ENCODE measurements around the gene SLAMF7. TPM values are rescaled to one million over a fixed set of nuclear protein-coding genes. Genes with fewer than 3 reads are reported as not detected.
"Not testable (repeated sequence)": the region's sequence is repeated elsewhere in the genome, so short reads cannot be mapped to it uniquely, and the experiment has no call there.

SLAMF7 gene
- total RNA-seq, 1 experiment from 2014 or later = not detected

GRCh38 chr1:160720356-160721085, 18.5 kb upstream of the SLAMF7 start:
- no peak for DNase-seq (ENCODE audit: low read depth)

GRCh38 chr1:160721473-160721872, 17.6 kb upstream of the SLAMF7 start:
- DNase-seq (ENCODE audit: low read depth) = no peak

- DNase-seq (ENCODE audit: low read depth) = no peak
Observed at GRCh38 chr1:160722726-160723125, 16.3 kb upstream of the SLAMF7 start.

DNA sequence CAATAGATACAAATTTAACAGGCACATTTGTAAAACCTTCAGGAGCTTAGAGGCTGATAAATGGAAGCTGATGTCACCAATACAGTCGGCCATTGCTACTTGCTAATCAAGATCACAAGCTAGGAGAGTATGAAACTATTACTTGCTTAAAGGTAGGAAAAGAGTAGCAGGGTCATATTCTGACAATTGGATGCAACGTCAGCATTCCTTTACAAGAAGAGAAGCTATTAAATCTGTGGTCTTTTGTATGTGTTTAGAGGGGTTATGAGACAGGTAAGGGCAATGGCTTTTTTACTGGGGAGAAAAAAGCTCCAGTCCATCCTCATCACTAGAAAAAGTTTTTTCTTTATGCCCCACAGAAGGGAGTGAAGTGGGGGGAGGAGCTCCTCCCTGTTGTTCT, 15.7 kb upstream of the SLAMF7 start:
- no peak for DNase-seq (ENCODE audit: low read depth)

DNA sequence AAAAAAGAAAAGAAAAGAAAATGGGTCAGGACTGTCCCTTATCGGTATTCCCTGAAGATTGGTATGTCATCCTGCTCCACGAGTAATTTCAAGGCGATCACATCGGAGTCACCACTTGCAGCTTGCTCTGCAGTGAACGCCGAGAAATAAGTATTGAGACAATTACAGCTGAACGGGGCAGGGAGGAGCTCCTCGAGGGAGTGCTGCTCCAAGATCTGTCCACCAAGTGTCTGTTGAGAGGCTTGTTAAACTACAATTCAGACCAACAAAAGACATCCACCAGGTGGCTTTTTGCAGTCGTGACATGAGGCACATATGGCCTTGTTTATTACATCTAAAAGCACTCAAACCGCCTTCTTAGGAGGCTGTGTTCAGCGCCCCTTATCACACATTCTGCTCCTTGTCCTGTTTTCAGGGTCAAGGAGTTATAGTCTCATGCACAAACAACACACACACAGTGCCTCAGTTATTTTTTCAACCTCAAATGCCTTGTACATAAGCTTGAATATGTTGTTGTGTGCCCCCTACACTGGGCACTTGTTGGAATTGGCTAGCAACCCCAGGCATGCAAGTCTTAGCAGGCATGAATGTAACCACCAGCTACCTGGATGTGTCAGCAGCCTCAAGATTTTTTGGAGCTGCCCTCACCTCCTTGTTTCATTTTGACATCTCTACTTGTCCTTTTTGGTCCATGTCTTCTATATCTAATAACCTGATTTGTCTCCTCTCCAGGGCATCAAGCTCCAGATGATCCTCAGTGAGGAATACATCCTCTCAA, 14.4 kb upstream of the SLAMF7 start:
- no peak for DNase-seq (ENCODE audit: low read depth)

DNA sequence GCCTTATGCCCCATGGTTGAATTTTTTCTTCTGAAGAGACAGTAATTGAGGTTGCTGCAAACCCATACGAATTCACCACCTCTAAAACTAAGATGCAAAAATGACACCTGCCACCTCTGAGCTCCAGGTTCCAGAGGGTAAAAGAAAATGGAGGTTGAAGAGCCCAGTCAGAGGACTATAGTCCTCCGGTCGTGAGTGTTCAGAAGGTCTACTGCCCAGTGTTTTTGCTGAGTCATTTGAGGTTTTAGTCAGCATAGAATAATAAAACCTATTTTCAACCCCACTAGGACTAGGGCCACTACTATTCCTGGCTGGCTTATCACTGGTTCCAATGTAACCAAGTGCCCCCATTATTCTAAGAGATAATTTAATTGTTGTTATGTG, 12.9 kb upstream of the SLAMF7 start:
- peak; percentile 17 for DNase-seq (ENCODE audit: low read depth)

DNA sequence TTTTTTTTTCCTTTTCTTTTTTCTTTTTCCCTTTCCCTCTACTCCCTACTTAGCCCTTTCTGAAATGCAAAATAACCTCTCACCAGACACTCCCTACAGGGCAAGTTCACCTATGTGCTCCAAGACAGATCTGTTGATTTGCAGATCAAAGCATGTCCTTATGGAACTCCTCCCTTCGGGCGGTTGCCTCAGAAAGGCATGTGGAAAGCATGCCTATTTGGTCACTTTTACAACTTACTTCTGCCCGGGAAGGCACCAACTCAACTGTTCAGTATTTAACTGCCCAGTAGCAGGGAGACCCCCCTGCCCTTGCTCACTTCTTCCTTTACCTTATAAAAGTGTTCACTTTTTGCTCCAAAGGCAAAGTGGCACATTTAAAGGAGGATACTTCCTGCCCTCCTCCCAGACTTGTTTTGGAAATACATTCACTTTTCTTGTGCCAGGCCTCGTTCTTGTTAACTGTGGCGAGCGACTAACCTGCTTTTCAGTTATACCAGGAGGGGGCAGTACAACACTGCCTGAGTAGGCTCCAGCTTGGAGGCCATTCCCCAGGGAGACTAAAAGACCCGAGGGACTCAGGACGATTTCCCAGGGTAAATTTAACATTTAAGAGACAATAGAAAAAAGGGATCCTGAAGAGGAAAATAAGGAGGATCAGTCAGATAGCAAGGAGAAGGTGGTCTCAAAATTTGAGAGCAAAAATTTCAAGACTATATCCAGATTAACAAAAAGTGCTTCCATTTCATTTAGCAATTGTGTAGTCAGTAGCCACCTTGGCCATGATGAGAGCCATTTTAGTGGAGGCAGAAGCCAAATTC, 12.3 kb upstream of the SLAMF7 start:
- peak; percentile 58 for DNase-seq (ENCODE audit: low read depth)

DNA sequence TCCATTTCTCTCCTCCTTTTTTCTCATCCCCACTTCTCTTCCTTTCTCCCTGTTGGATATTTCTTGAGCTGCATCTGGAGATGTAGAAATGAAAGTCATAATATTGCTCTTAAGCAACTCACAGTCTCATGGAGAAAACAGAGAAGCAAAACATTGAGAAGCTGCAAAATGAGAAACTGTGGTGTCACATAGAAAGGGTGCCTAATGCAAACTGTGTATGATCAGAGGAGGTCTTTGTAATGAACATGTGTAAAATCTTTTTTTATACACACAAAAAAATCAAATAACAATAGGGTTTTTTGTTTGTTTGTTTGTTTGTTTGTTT, 11.8 kb upstream of the SLAMF7 start:
- no peak for DNase-seq (ENCODE audit: low read depth)

DNA sequence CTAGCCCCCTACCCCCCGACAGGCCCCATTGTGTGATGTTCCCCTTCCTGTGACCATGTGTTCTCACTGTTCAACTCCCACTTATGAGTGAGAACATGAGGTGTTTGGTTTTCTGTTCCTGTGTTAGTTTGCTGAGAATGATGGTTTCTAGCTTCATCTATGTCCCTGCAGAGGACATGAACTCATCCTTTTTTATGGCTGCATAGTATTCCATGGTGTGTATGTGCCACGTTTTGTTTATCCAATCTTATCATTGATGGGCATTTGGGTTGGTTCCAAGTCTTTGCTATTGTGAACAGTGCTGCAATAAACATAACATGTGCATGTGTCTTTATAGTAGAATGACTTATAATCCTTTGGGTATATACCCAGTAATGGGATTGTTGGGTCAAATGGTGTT, 7.5 kb upstream of the SLAMF7 start:
- not testable (repeated sequence) for DNase-seq (ENCODE audit: low read depth)

GRCh38 chr1:160731990-160732389, 7.1 kb upstream of the SLAMF7 start:
- no peak for DNase-seq (ENCODE audit: low read depth)

DNA sequence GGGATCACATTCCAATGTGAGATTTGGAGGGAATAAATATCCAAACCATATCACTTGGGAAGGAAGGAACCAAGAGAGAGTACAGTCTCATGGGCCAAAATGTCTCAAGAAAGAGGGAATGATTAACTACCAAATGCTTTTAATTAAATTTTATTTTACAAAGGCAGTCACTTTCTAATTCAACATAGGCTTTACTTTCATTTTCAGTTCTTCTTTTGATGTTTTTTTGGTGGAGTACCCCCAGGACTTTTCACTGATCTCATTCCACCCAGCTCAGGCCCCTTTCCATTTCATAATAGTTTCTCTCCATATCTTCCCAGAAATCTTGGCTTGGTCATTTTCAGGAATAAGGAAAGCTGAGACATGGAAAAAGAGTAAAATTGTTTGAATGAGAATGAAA, 5.1 kb upstream of the SLAMF7 start:
- DNase-seq (ENCODE audit: low read depth) = no peak

- DNase-seq (ENCODE audit: low read depth) = no peak
Observed at GRCh38 chr1:160734301-160734700, 4.7 kb upstream of the SLAMF7 start.

DNA sequence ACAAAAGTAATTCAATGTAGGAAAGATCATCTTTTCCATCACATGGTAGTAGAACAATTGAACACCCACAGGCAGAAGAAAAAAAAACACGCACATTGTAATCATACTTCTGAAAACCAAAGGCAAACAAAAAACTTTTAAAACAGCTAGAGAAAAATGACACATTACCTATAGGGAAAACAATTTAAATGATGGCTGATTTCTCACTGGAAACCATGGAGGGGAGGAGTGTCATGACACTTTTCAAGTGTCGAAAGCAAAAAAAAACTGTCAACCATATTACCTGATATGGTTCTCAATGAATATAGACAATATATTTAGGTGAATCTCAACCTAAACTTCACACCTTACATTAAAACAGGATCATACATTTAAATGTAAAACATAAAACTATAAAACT, 776 bp upstream of the SLAMF7 start:
- DNase-seq (ENCODE audit: low read depth) = no peak

DNA sequence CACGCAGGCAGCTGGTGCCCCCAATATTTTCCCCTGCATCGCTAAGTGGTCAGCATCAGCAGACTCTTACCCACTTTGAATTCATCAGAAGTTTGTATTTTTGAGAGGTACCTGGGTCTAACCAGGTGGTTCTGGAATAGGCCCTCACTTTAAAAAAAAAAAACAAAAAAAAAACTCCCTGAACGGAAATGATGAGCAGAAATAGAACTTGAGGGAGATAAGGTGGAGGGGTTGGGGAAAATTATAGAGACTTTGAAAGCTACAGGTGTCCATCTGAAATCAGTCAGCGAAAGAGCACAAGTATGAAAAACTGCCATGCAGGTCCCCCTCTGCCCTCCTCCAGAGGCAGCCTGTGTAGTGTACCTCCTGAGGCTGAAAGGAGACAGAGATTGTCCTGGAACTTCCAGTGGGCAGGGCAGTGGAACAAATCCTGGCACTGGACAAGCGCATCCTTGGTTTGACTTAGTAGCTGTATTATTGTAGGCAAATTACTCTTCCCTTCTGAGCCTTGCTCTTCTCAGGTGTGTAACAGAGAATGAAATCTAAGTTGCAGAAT, 1.2 kb downstream of the SLAMF7 start:
- no peak for DNase-seq (ENCODE audit: low read depth)

DNA sequence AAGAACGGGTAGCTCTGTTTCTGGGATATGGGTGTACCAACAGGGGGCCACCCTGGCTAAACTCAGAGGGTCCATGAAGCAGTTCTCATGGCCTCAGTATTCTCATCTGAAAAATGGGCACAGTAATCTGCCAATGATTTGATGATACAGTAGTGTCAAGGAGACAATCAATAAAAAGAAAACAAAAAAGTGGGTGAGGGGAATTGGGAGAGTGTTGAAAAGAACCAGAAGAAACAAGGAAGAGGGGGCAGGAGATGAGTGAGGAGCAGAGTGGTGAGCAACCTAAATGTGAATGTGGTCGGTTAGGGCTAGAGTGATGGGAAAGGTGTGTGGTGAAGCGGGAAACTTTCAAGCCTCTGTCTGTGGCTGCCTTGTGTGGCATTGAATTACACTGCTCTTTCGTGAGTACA, 2.0 kb downstream of the SLAMF7 start:
- no peak for DNase-seq (ENCODE audit: low read depth)

DNA sequence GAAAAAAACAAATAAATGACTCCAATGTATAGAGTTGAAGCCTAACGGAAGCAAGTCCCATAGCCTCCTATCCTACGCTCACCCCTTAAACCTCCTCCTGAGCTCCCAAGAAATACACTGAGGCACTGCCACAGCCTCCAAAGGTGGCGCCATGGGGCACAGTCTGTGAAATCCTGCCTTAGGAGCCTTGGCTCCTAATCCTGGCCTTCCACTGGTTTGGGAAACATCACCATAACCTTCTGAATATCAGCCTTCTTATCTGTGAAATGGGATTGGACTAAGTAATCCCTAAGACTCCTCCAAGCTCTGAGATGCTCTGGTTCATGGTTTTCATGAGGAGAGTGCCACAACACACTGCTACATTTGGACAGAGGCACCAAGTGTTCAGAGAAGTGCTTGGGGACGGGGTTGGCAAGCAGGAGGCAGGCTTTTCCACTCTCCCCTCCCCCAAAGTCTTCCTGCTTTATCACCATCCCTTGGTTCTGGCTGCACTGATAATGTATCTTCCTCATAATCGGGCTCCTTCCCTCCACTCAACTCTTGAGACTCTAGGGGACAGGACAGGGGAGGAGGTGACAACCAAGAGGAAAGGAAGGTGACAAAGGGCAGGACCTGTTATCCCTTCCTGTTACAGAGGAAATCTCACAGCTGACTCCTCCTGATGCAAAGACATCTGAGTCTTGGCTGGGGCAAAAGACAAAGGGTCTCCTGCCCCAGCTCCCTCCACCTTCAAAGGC, 2.7 kb downstream of the SLAMF7 start:
- DNase-seq (ENCODE audit: low read depth) = no peak

- DNase-seq (ENCODE audit: low read depth) = no peak
Observed at GRCh38 chr1:160742428-160743127, 3.5 kb downstream of the SLAMF7 start.

- DNase-seq (ENCODE audit: low read depth) = no peak
Observed at GRCh38 chr1:160743266-160743665, 4.2 kb downstream of the SLAMF7 start.

DNA sequence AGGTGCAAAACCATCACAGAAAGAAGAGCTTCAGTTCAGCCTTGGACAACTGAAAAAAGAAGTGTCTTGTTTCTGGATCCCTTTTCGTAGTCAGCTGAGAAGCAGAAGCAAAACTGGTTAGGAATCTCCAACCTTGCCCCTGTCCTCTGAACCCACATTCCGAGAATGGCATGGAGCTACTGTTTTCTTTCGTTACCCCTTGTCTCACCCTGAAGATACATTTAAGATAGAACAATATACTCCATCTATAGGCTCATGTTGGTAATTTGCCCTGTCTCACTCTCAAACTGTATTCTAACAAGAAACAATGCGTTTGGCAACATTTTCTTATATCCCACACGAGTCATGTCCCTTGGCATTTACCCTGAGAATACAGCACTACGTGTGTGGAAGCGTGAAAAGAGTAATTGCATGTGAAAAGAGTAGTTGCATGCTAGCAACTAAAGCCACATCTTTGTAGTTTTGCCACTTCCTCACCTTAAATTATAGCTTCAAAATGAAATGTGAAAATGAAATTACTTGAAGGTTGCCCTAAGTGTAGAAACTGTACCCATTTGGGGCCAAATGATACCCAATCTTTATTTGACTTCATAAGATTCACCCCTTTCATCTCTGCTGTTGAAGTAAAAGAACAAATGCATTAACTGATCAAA, 5.3 kb downstream of the SLAMF7 start:
- DNase-seq (ENCODE audit: low read depth) = no peak

- no peak for DNase-seq (ENCODE audit: low read depth)
Observed at GRCh38 chr1:160744852-160745520, 5.9 kb downstream of the SLAMF7 start.

Data from LHCN-M2 (cell line).